BE2C (cell line): ENCODE results near the gene KCNK17.

Experiments used
- DNase-seq: peaks from one replicate; pipeline ENCODE4 v3.0.0-alpha.2; 2020
- H3K27me3 ChIP-seq: fragments of 250-450 bp; sonication (Bioruptor Pico); 2 replicates; pipeline ENCODE4 v1.5.1; 2020; ENCODE audit warnings: mild to moderate bottlenecking
- H3K36me3 ChIP-seq: fragments of 250-450 bp; sonication (Bioruptor Pico); 2 replicates; pipeline ENCODE4 v1.5.1; 2020; ENCODE audit warnings: mild to moderate bottlenecking
- H3K4me1 ChIP-seq: fragments of 250-450 bp; sonication (Bioruptor Pico); 2 replicates; pipeline ENCODE4 v1.5.1; 2020
- H3K4me3 ChIP-seq: 2 replicates; pipeline ENCODE4 v1.5.1; 2011; ENCODE audit warnings: low read depth, low read length
- H3K9me3 ChIP-seq: fragments of 250-450 bp; sonication (Bioruptor Pico); 2 replicates; pipeline ENCODE4 v1.5.1; 2020
- CTCF ChIP-seq: IDR thresholded peaks from 2 replicates; pipeline ENCODE4 v1.5.1; 2012; ENCODE audit warnings: mild to moderate bottlenecking, low read depth, low read length

The KCNK17 gene

GRCh38 chr6:39330476-39330875 is 16.3 kb upstream of the KCNK17 start:
- no peaks in the 10 kb centered on the region for H3K36me3 ChIP-seq
- peaks cover 15% of the 10 kb centered on the region; the same call in 1 of the 2 replicates for H3K4me1 ChIP-seq
- no peak overlapping the region for H3K4me3 ChIP-seq
- H3K27me3 ChIP-seq, result no peaks in the 10 kb centered on the region; the same call in 1 of the 2 replicates
- DNase-seq, result no peak
- no peaks in the 10 kb centered on the region for H3K9me3 ChIP-seq
- TF ChIP-seq CTCF, result no peak

- Histone ChIP-seq H3K4me3 (no peak overlapping the region), H3K9me3 (no peaks in the 10 kb centered on the region), H3K4me1 (peaks cover 15% of the 10 kb centered on the region; the same call in 1 of the 2 replicates), H3K27me3 (no peaks in the 10 kb centered on the region; the same call in 1 of the 2 replicates), H3K36me3 (no peaks in the 10 kb centered on the region)
- DNase-seq, result no peak
- TF ChIP-seq CTCF, result no peak
These were observed 15.8 kb upstream of the KCNK17 start for GRCh38 chr6:39330057-39330456.

- Histone ChIP-seq H3K4me3 (no peak overlapping the region), H3K36me3 (no peaks in the 10 kb centered on the region), H3K9me3 (no peaks in the 10 kb centered on the region), H3K4me1 (peaks cover 15% of the 10 kb centered on the region; the same call in 1 of the 2 replicates), H3K27me3 (no peaks in the 10 kb centered on the region; the same call in 1 of the 2 replicates)
- DNase-seq, result no peak
- no peak for TF ChIP-seq CTCF
These were observed 13.8 kb upstream of the KCNK17 start for GRCh38 chr6:39328066-39328465.

GRCh38 chr6:39327507-39327906 is 13.3 kb upstream of the KCNK17 start:
- DNase-seq, result peak; percentile 55
- Histone ChIP-seq H3K27me3 (no peaks in the 10 kb centered on the region; the same call in 1 of the 2 replicates), H3K9me3 (no peaks in the 10 kb centered on the region), H3K4me1 (peaks cover 15% of the 10 kb centered on the region; the same call in 1 of the 2 replicates), H3K4me3 (no peak overlapping the region), H3K36me3 (no peaks in the 10 kb centered on the region)
- no peak for TF ChIP-seq CTCF

- Histone ChIP-seq H3K36me3 (no peaks in the 10 kb centered on the region), H3K4me3 (no peak within 1 kb of the TSS), H3K4me1 (peaks cover 7% of the 10 kb centered on the region; the same call in 1 of the 2 replicates), H3K9me3 (no peaks in the 10 kb centered on the region), H3K27me3 (no peaks in the 10 kb centered on the region)
- no peak for TF ChIP-seq CTCF
- DNase-seq, result no peak
These were observed 8.2 kb upstream of the KCNK17 start, which contains the start of gene KCNK16 for GRCh38 chr6:39322306-39322850. Gene KCNK16 (minus strand): TSS chr6:39322702. CDS start chr6:39322540, 162 bp downstream.

- H3K4me3 ChIP-seq, result no peak overlapping the region
- no peaks in the 10 kb centered on the region for H3K36me3 ChIP-seq
- no peak for TF ChIP-seq CTCF
- no peaks in the 10 kb centered on the region for H3K9me3 ChIP-seq
- H3K27me3 ChIP-seq, result no peaks in the 10 kb centered on the region
- no peak for DNase-seq
- H3K4me1 ChIP-seq, result peaks cover 1% of the 10 kb centered on the region; the same call in 1 of the 2 replicates
These were observed 7.5 kb upstream of the KCNK17 start for GRCh38 chr6:39321761-39322160.
